Brain pericyte (primary cell): ENCODE measurements around the gene IP6K1.
"Not testable (repeated sequence)": the region's sequence is repeated elsewhere in the genome, so short reads cannot be mapped to it uniquely, and the experiment has no call there.

Experiments
- DNase-seq: peaks from one replicate; pipeline ENCODE4 v3.0.0-alpha.2; 2012; ENCODE audit warnings: low read depth, low spot score

The IP6K1 gene

GRCh38 chr3:49769286-49769915, 16.9 kb downstream of the IP6K1 start:
- no peak for DNase-seq

DNA sequence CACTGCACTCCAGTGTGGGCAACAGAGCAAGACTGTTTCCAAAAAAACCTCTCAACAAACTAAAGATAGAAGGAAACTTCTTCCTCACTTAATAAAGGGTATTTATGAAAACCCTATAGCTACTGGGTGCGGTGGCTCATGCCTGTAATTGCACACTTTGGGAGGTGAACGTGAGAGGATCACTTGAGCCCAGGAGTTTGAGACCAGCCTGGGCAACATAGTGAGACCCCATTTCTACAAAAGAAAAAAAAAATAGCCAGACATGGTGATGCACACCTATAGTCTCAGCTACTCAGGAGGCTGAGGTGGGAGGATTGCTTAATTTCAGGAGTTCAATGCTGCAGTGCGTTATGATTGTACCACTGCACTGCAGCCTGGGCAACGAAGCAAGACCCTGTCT, 22.4 kb downstream of the IP6K1 start:
- no peak for DNase-seq

DNA sequence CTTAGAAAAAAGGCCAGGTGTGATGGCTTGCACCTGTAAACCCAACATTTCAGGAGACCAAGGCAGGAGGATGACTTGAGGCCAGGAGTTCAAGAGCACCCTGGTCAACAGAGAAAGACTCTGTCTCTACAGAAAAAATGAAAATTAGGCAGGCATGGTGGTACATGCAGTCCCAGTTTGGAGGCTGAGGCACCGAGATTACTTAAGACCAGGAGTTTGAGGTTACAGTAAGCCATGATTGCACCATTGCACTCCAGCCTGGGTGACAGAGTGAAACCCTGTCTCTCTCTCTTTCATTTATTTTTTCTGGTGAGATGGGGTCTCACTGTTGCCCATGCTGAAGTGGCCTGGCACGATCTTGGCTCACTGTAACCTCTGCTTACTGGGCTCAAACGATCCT, 24.7 kb downstream of the IP6K1 start:
- DNase-seq, result no peak

GRCh38 chr3:49759226-49759625, 27.1 kb downstream of the IP6K1 start:
- DNase-seq, result no peak

DNA sequence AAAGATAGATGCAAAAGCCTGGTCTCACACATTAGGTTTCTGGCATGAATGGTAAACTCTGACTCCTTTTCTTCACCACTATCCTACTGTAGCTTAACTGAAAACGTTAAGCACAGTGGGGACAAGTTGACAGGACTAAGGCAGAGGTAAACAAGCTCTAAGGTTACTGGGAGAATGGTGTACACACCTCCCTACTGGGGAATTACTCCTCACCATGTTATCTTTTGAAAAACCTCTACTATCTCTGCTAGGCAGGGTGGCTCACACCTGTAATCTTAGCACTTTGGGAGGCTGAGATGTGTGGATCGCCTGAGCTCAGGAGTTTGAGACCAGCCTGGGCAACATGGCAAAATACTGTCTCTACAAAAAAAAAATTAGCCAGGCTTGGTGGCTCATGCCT, 29.1 kb downstream of the IP6K1 start:
- DNase-seq, result no peak

DNA sequence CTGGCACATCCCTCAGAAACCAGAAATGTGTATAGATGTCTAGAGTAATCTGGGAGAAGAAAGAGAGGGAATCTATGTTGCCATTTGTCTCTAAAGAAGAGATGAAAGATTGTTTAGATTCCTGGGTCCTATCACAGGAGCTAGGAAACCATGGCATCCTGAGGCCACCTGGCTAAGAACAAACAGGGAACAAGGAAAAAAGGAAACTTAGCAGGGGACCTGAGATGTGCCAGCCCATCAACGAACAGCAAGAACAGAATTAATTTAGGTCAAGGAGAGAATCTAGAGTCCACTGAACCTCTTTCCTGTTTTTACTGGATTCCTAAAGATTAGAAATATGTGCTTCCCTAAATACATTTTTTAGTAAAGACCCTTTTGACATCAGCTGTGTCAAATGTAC, 30.3 kb downstream of the IP6K1 start:
- DNase-seq, result no peak

DNA sequence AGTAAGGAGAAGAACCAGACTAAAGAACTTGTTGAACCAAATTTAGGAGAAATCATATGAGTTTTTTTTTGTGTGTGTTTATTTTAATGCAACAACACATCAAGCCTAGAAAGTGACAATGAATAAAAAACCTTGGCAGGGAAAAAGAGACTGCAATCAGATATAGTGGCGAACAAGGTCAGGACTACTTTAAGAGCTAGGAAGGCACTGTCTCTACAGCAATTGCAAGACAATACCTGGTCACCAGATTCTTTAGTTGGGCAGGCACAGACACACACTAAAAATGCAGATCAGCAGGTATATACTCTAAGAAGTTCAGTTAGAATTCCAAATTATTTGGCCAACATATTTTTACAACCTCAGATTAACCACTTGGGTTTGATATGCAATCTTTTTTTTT, 31.8 kb downstream of the IP6K1 start:
- no peak for DNase-seq

GRCh38 chr3:49751501-49751900, 34.8 kb downstream of the IP6K1 start:
- no peak for DNase-seq

DNA sequence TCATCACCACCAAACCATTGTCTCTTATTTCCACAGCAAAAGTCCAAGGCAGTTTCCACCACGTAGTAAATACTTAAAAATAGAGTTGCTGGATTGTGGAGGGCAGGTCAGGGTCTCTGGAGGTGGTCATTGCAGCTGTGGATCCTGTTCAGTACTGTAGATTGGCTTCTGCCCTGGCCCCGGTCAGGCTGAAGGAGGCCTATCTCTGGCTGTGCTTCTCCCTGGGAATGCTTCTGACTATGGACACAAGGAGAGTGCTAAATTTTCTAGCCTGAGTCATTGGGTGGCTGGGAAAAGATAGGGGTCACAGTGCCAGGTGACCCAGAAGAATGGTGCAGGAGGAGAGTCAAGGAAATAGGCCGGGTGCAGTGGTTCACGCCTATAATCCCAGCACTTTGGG, 36.3 kb downstream of the IP6K1 start:
- no peak for DNase-seq

- DNase-seq, result not testable (repeated sequence)
Observed at GRCh38 chr3:49748874-49749273, 37.5 kb downstream of the IP6K1 start.

GRCh38 chr3:49747792-49748480, 38.4 kb downstream of the IP6K1 start:
- DNase-seq, result no peak

DNA sequence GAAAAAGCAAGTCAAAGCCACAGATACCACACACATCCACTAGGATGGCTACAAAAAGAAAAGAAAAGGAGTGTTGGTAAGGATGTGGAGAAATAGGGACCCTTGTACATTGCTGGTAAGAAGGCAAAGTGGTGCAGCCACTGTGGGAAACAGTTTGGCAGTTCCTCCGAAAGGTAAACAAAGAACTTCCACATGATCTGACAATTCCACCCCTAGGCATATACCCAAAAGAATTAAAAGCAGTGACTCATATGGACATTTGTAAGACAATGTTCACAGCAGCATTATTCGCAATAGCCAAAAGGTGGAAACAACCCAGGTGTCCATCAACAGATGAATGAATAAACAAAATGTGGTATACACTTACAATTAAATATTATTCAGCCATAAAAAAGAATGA, 40.4 kb downstream of the IP6K1 start:
- no peak for DNase-seq

GRCh38 chr3:49740427-49740826, 45.9 kb downstream of the IP6K1 start:
- DNase-seq, result no peak

GRCh38 chr3:49738067-49738713, 48.2 kb downstream of the IP6K1 start:
- no peak for DNase-seq

DNA sequence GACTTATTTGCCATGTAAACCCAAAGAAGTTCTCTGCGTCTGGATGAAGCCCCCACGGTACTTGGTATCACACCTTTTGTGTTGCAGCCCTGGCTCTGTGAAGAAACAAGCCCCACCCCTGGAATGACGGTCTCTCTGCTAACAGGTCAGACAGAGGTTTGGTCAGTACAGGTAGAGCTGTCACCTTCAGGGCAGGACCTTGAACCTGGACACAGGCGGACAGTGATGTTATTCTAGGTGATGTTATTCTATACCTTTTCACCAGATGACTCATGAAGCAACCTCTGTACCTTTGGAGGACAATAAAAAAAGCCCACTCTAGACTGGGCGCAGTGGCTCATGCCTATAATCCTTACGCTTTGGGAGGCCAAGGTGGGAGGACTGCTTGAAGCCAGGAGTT, 51.6 kb downstream of the IP6K1 start:
- DNase-seq, result no peak

DNA sequence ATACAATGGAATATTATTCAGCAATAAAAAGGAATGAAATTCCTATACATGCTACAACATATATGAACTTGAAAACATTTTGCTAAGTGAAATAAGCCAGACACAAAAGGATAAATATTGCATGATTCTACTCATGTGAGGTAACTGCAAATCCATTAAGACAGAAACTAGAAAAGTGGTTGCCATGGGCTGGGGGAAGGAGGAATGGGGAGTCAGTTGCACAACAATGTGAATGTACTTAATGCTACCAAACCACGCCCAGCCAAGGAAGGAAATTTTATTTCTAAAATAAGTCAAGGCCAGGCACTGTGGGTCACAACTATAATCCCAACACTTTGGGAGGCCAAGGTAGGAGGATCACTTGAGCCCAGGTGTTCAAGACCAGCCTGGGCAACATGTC, 52.8 kb downstream of the IP6K1 start:
- DNase-seq, result no peak

GRCh38 chr3:49732597-49732996, 53.7 kb downstream of the IP6K1 start:
- DNase-seq, result no peak

DNA sequence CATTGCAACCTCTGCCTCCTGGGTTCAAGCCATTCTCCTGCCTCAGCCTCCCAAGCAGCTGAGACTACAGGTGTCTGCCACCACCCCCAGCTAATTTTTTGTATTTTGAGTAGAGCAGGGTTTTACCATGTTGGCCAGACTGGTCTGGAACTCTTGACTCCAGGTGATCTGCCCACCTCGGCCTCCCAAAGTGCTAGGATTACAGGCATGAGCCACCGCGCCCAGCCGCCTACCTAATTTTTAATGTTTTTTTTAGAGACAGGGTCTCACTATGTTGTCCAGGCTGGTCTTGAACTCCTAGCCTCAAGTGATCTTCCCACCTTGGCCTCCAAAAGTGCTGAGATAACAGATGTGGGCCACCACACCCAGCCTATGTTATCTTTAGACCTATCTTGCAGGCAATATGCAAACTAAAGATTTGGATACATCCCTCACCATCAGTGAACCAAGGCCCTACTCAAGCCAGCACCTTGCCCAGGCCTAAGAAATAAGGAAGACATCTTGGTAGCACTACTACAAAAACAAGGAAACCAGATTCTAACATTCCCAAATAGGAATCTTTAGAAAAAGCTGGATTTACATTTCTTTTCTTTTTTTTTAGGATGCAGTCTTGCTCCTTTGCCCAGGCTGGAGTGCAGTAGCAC, 56.3 kb downstream of the IP6K1 start:
- DNase-seq, result no peak

- DNase-seq, result no peak
Observed at GRCh38 chr3:49727924-49728361, 58.4 kb downstream of the IP6K1 start.

GRCh38 chr3:49727154-49727923, 59.0 kb downstream of the IP6K1 start:
- DNase-seq, result no peak

DNA sequence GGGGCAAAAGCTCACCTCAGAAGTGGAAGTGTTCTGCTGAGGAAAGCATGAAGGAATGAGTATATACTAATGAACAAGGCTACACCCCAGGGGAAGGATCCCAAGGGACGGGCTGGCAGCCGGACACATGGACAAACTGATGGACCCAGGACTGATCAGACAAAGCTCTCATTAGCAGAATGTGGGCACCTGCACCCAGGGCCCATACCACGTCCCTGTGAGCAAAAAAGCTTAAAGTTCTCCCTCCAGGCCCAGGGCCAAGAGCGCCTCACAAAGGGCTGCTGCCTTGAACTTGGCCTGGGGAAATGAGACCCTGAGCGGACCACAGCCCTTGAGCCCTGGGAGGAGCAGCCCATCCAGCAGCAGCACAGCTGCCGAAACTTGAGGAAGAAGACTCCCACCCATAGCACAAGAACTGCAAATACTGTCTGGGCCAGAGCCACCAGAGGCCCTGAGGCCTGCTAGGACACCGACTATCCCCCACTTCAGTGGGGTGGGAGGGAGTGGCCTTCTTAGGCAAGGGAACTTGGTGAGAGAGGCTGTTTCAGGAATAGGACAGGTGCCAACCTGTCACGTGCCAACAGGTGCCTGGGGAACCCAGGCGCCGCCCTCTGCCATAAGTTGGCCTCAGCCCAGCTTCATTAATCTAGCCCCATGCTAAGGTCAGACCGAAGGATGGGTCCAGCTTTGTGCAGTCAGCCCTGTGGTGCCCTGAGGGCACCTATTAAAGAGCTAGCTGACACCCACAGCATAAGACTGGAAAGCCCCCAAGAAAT, 60.2 kb downstream of the IP6K1 start:
- no peak for DNase-seq
